GM23338 (cell line): ENCODE measurements around the gene DAGLA. TPM values are rescaled to one million over a fixed set of nuclear protein-coding genes. Genes with fewer than 3 reads are reported as not detected.

ENCODE experiments used
- ATAC-seq: fragments of 200-7000 bp; cut with Tn5 transposase; 3 replicates; pipeline ENCODE4 v1.9.1; 2020
- DNase-seq: peaks from one replicate; pipeline ENCODE4 v3.0.0-alpha.2; 2015; ENCODE audit warnings: low spot score
- H2AFZ ChIP-seq: fragments of 200-600 bp; sonication (generic); 2 replicates; pipeline ENCODE4 v1.8.0; 2016; ENCODE audit warnings: antibody characterized with exemption, mild to moderate bottlenecking, moderate library complexity
- H3F3A ChIP-seq: fragments of 200-600 bp; sonication (generic); replicated peaks from 2 replicates; pipeline ENCODE4 v1.8.0; 2017; ENCODE audit warnings: antibody characterized with exemption, mixed run types, low read depth
- H3K27ac ChIP-seq: fragments of 200-600 bp; sonication (generic); 2 replicates; pipeline ENCODE4 v1.6.1; 2016; ENCODE audit warnings: low read depth
- H3K27me3 ChIP-seq: fragments of 200-600 bp; sonication (generic); 2 replicates; pipeline ENCODE4 v1.8.0; 2016; ENCODE audit warnings: mild to moderate bottlenecking, mixed run types, moderate library complexity; ENCODE audit not compliant: insufficient read depth
- H3K36me3 ChIP-seq: fragments of 200-600 bp; sonication (generic); 2 replicates; pipeline ENCODE4 v1.8.0; 2016; ENCODE audit warnings: mild to moderate bottlenecking; ENCODE audit not compliant: insufficient read depth
- H3K4me1 ChIP-seq: fragments of 200-600 bp; sonication (generic); 2 replicates; pipeline ENCODE4 v1.8.0; 2016; ENCODE audit warnings: mild to moderate bottlenecking, moderate library complexity; ENCODE audit not compliant: insufficient read depth
- H3K4me2 ChIP-seq: fragments of 200-600 bp; sonication (generic); 2 replicates; pipeline ENCODE4 v1.7.1; 2017; ENCODE audit warnings: mixed run types
- H3K4me3 ChIP-seq: fragments of 200-600 bp; sonication (generic); 2 replicates; pipeline ENCODE4 v1.6.1; 2016; ENCODE audit warnings: mixed run types
- H3K79me2 ChIP-seq: fragments of 200-600 bp; sonication (generic); replicated peaks from 2 replicates; pipeline ENCODE4 v1.8.0; 2017; ENCODE audit warnings: mild to moderate bottlenecking; ENCODE audit not compliant: insufficient read depth
- H3K9me2 ChIP-seq: fragments of 200-600 bp; sonication (generic); 2 replicates; pipeline ENCODE4 v1.8.0; 2017; ENCODE audit not compliant: insufficient read depth
- H4K20me1 ChIP-seq: fragments of 200-600 bp; sonication (generic); replicated peaks from 2 replicates; pipeline ENCODE4 v1.8.0; 2017; ENCODE audit warnings: mild to moderate bottlenecking; ENCODE audit not compliant: insufficient read depth
- H3K27ac Mint-ChIP-seq: 2 replicates; pipeline ENCODE4 v1.8.0; 2020; ENCODE audit warnings: inconsistent platforms, mild to moderate bottlenecking, moderate library complexity, mixed read lengths
- H3K27me3 Mint-ChIP-seq: 3 replicates; pipeline ENCODE4 v1.8.0; 2022; ENCODE audit warnings: low read depth, mild to moderate bottlenecking, moderate library complexity, mixed read lengths, inconsistent platforms; ENCODE audit not compliant: insufficient read depth, poor library complexity
- H3K36me3 Mint-ChIP-seq: 3 replicates; pipeline ENCODE4 v1.8.0; 2021; ENCODE audit warnings: low read depth, mild to moderate bottlenecking, inconsistent platforms, moderate library complexity, mixed read lengths
- H3K4me1 Mint-ChIP-seq: 3 replicates; pipeline ENCODE4 v1.8.0; 2020; ENCODE audit warnings: mild to moderate bottlenecking, inconsistent platforms, mixed read lengths
- H3K4me3 Mint-ChIP-seq: 3 replicates; pipeline ENCODE4 v1.8.0; 2021; ENCODE audit warnings: moderate library complexity, mild to moderate bottlenecking, inconsistent platforms, mixed read lengths
- H3K9me3 Mint-ChIP-seq: 3 replicates; pipeline ENCODE4 v1.8.0; 2020; ENCODE audit warnings: moderate library complexity, mild to moderate bottlenecking, inconsistent platforms, mixed read lengths
- CREB1 ChIP-seq: fragments of 250-450 bp; sonication (Bioruptor Pico); IDR thresholded peaks from 2 replicates; pipeline ENCODE4 v1.5.0; 2020; ENCODE audit warnings: low read depth, mild to moderate bottlenecking, moderate library complexity
- CTCF ChIP-seq, 2 experiments: fragments of 200-600 bp in 1 of 2; sonication (generic) in 1 of 2; conservative IDR thresholded peaks; 2 replicates each; pipeline versions ENCODE4 v1.5.1 to v1.6.1; 2016 to 2017; ENCODE audit warnings: antibody characterized with exemption in 2 of 2, low read depth in 2 of 2, mild to moderate bottlenecking in 2 of 2, moderate library complexity in 1 of 2
- EZH2 ChIP-seq: fragments of 200-600 bp; sonication (generic); IDR thresholded peaks from one replicate; pipeline ENCODE4 v1.8.0; 2017; ENCODE audit warnings: antibody characterized with exemption, mild to moderate bottlenecking, low read depth; ENCODE audit not compliant: unreplicated experiment
- EZH2phosphoT487 ChIP-seq: fragments of 200-600 bp; sonication (generic); IDR thresholded peaks from one replicate; pipeline ENCODE4 v1.8.1; 2018; ENCODE audit warnings: antibody characterized with exemption; ENCODE audit not compliant: unreplicated experiment
- JUNB ChIP-seq: IDR thresholded peaks from one replicate; pipeline ENCODE4 v1.6.1; 2016; ENCODE audit warnings: antibody characterized with exemption; ENCODE audit not compliant: unreplicated experiment
- NANOG ChIP-seq: IDR thresholded peaks from 2 replicates; pipeline ENCODE4 v1.6.1; 2016; ENCODE audit warnings: antibody characterized with exemption, borderline replicate concordance
- POLR2AphosphoS5 ChIP-seq: IDR thresholded peaks from 2 replicates; pipeline ENCODE4 v1.6.1; 2016; ENCODE audit warnings: antibody characterized with exemption, low read depth
- STAT1 ChIP-seq: IDR thresholded peaks from one replicate; pipeline ENCODE4 v1.6.1; 2016; ENCODE audit warnings: antibody characterized with exemption; ENCODE audit not compliant: unreplicated experiment
- ZNF331 ChIP-seq: fragments of 250-450 bp; sonication (Bioruptor Pico); IDR thresholded peaks from 2 replicates; pipeline ENCODE4 v1.5.0; 2020; ENCODE audit warnings: low read depth, mild to moderate bottlenecking, moderate library complexity
- polyA plus RNA-seq: library from polyadenylated mRNA; unstranded; fragments of >200 nt; fragmentation: Nextera tagmentation; extraction: Ambion mirVana; gene quantifications from 2 replicates; pipeline ENCODE4 v1.2.1, GENCODE V29; 2016
- total RNA-seq: library from RNA; depleted of rRNA; stranded (reverse); fragments of >200 nt; shearing (Covaris generic); gene quantifications from 2 replicates; pipeline ENCODE4 v1.2.3, GENCODE V29; 2014
- TF ChIP-seq, protein P1 (sequence below): fragments of 250-450 bp; sonication (Bioruptor Pico); IDR thresholded peaks from 2 replicates; pipeline ENCODE4 v1.5.0; 2020; ENCODE audit warnings: mild to moderate bottlenecking, moderate library complexity

The DAGLA gene
- total and polyA plus RNA-seq, 2 experiments from 2014 or later: 0.55 to 2.5 TPM

GRCh38 chr11:61785837-61786402 lies 105.7 kb downstream of the DAGLA start (continued):
- no peak for TF ChIP-seq ZNF331
- TF ChIP-seq EZH2: no peak
- no peak for TF ChIP-seq STAT1
- no peak for TF ChIP-seq POLR2AphosphoS5
- no peak for TF ChIP-seq CREB1 (CRISPR knock-in tag)
- no peak for TF ChIP-seq CTCF (conservative IDR thresholded peaks at IDR 0.05; ENCODE audit: low read depth in 2 of 2)
- no peak for TF ChIP-seq JUNB
- TF ChIP-seq NANOG: no peak
- no peak for TF ChIP-seq EZH2phosphoT487

GRCh38 chr11:61787928-61788491 lies 107.8 kb downstream of the DAGLA start:
- ATAC-seq: peak; percentile 45
- no peak overlapping the region for H2AFZ ChIP-seq
- no peaks in the 10 kb centered on the region for H3K9me2 ChIP-seq
- H3F3A ChIP-seq: peaks cover 15% of the 10 kb centered on the region; the same call in 1 of the 2 replicates
- no peak overlapping the region for H3K4me3 ChIP-seq
- Mint-ChIP-seq H3K9me3 (no peaks in the 10 kb centered on the region), H3K27me3 (peaks cover 20% of the 10 kb centered on the region), H3K36me3 (peaks cover 60% of the 10 kb centered on the region), H3K27ac (no peak overlapping the region), H3K4me1 (peaks cover 8% of the 10 kb centered on the region), H3K4me3 (no peak overlapping the region)
- H3K27me3 ChIP-seq: no peaks in the 10 kb centered on the region
- H3K36me3 ChIP-seq: peaks cover 15% of the 10 kb centered on the region
- 0 out of 2 replicates have a peak, but pooled peaks cover 5% of the 10 kb centered on the region for H3K4me1 ChIP-seq
- no peak overlapping the region for H3K4me2 ChIP-seq
- H3K79me2 ChIP-seq: peaks cover 23% of the 10 kb centered on the region
- H3K27ac ChIP-seq: no peak overlapping the region
- H4K20me1 ChIP-seq: peaks cover 12% of the 10 kb centered on the region
- TF ChIP-seq CTCF (conservative IDR thresholded peaks at IDR 0.05; ENCODE audit: low read depth in 2 of 2): peak; percentile 75 to 88
- TF ChIP-seq, protein P1, sequence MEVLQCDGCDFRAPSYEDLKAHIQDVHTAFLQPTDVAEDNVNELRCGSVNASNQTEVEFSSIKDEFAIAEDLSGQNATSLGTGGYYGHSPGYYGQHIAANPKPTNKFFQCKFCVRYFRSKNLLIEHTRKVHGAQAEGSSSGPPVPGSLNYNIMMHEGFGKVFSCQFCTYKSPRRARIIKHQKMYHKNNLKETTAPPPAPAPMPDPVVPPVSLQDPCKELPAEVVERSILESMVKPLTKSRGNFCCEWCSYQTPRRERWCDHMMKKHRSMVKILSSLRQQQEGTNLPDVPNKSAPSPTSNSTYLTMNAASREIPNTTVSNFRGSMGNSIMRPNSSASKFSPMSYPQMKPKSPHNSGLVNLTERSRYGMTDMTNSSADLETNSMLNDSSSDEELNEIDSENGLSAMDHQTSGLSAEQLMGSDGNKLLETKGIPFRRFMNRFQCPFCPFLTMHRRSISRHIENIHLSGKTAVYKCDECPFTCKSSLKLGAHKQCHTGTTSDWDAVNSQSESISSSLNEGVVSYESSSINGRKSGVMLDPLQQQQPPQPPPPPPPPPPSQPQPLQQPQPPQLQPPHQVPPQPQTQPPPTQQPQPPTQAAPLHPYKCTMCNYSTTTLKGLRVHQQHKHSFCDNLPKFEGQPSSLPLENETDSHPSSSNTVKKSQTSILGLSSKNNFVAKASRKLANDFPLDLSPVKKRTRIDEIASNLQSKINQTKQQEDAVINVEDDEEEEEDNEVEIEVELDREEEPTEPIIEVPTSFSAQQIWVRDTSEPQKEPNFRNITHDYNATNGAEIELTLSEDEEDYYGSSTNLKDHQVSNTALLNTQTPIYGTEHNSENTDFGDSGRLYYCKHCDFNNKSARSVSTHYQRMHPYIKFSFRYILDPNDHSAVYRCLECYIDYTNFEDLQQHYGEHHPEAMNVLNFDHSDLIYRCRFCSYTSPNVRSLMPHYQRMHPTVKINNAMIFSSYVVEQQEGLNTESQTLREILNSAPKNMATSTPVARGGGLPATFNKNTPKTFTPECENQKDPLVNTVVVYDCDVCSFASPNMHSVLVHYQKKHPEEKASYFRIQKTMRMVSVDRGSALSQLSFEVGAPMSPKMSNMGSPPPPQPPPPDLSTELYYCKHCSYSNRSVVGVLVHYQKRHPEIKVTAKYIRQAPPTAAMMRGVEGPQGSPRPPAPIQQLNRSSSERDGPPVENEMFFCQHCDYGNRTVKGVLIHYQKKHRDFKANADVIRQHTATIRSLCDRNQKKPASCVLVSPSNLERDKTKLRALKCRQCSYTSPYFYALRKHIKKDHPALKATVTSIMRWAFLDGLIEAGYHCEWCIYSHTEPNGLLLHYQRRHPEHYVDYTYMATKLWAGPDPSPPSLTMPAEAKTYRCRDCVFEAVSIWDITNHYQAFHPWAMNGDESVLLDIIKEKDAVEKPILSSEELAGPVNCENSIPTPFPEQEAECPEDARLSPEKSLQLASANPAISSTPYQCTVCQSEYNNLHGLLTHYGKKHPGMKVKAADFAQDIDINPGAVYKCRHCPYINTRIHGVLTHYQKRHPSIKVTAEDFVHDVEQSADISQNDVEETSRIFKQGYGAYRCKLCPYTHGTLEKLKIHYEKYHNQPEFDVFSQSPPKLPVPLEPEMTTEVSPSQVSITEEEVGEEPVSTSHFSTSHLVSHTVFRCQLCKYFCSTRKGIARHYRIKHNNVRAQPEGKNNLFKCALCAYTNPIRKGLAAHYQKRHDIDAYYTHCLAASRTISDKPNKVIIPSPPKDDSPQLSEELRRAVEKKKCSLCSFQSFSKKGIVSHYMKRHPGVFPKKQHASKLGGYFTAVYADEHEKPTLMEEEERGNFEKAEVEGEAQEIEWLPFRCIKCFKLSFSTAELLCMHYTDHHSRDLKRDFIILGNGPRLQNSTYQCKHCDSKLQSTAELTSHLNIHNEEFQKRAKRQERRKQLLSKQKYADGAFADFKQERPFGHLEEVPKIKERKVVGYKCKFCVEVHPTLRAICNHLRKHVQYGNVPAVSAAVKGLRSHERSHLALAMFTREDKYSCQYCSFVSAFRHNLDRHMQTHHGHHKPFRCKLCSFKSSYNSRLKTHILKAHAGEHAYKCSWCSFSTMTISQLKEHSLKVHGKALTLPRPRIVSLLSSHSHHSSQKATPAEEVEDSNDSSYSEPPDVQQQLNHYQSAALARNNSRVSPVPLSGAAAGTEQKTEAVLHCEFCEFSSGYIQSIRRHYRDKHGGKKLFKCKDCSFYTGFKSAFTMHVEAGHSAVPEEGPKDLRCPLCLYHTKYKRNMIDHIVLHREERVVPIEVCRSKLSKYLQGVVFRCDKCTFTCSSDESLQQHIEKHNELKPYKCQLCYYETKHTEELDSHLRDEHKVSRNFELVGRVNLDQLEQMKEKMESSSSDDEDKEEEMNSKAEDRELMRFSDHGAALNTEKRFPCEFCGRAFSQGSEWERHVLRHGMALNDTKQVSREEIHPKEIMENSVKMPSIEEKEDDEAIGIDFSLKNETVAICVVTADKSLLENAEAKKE (CRISPR knock-in tag): no peak
- DNase-seq: peak; percentile 90
